C4-2B (cell line): ENCODE results near the gene CRIP3.

Experiments used
- H3K27ac ChIP-seq: fragments of 450-650 bp; 2 replicates; pipeline ENCODE4 v1.5.1; 2017
- CTCF ChIP-seq: fragments of 450-650 bp; conservative IDR thresholded peaks from 2 replicates; pipeline ENCODE4 v1.5.1; 2017; ENCODE audit warnings: mild to moderate bottlenecking
- ZFX ChIP-seq: fragments of 450-650 bp; IDR thresholded peaks from 2 replicates; pipeline ENCODE4 v1.6.1; 2017

The CRIP3 gene

GRCh38 chr6:43269273-43270007 is 39.2 kb downstream of the CRIP3 start:
- H3K27ac ChIP-seq, result no peak overlapping the region

GRCh38 chr6:43268782-43269272 is 39.8 kb downstream of the CRIP3 start:
- TF ChIP-seq ZFX, result no peak
- TF ChIP-seq CTCF, result no peak
- H3K27ac ChIP-seq, result no peak overlapping the region

More at GRCh38 chr6:43269273-43270007, 39.2 kb downstream of the CRIP3 start:
- no peak for TF ChIP-seq ZFX
- no peak for TF ChIP-seq CTCF

GRCh38 chr6:43268355-43268700 is 40.3 kb downstream of the CRIP3 start:
- H3K27ac ChIP-seq, result no peak overlapping the region
- TF ChIP-seq ZFX (no peak), CTCF (no peak)

GRCh38 chr6:43267619-43268354 is 40.8 kb downstream of the CRIP3 start:
- TF ChIP-seq CTCF (no peak), ZFX (no peak)
- H3K27ac ChIP-seq, result no peak overlapping the region

- TF ChIP-seq CTCF (no peak), ZFX (no peak)
- H3K27ac ChIP-seq, result no peak overlapping the region
Measured at GRCh38 chr6:43265564-43265963, 43.1 kb downstream of the CRIP3 start.

GRCh38 chr6:43264599-43265145 is 44.0 kb downstream of the CRIP3 start:
- no peak overlapping the region for H3K27ac ChIP-seq
- TF ChIP-seq ZFX, result no peak

- no peak overlapping the region for H3K27ac ChIP-seq
- TF ChIP-seq ZFX, result no peak
- TF ChIP-seq CTCF, result peak; percentile 93
Measured at GRCh38 chr6:43263314-43264178, 45.1 kb downstream of the CRIP3 start.
